Measurements from ENCODE around the gene INSM1. TPM values are rescaled to one million over a fixed set of nuclear protein-coding genes. Genes with fewer than 3 reads are reported as not detected.
A peak's percentile ranks its signal among the peaks of the same experiment; 100 is the strongest.

The INSM1 gene, protein sequence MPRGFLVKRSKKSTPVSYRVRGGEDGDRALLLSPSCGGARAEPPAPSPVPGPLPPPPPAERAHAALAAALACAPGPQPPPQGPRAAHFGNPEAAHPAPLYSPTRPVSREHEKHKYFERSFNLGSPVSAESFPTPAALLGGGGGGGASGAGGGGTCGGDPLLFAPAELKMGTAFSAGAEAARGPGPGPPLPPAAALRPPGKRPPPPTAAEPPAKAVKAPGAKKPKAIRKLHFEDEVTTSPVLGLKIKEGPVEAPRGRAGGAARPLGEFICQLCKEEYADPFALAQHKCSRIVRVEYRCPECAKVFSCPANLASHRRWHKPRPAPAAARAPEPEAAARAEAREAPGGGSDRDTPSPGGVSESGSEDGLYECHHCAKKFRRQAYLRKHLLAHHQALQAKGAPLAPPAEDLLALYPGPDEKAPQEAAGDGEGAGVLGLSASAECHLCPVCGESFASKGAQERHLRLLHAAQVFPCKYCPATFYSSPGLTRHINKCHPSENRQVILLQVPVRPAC
- not detected for polyA plus RNA-seq (2012; ENCODE audit: missing spikeins)

DNA sequence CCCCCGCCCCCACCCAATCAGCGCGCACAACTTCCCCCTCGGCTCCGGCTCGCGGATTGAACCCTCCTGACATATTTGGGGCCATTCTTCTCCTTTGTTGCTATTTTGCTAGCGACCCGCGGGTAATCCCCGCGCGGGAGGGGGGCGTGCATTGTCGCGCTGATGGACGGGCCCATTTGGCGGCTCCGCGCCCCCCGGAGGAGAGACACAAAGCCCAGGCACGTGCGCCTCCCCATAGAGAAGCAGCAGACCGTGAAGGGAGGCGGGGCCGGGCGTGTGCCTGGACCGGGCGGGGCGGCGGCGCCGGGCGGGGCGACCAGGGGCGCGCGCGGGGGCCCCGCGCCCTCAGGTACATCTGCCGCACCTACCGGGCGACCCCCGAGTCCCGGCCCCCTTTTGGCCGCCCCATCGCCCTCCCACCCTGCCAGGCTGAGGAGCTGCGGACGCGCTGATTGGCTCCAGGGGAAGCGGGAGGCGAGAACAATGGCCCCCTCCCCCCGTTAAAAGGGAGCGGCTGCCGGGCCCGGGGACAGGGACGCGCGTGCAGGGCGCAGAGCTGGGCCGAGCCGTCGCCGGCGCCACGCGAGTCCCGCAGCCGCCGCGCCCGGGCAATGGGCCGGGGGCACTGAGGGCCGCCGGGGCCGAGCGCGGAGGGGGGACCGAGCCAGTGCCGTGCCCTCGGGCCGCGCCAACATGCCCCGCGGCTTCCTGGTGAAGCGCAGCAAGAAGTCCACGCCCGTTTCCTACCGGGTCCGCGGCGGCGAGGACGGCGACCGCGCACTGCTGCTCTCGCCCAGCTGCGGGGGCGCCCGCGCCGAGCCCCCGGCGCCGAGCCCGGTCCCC is at the start of gene INSM1:
Gene INSM1 (plus strand): TSS at position 530 of the 843 bp plus-strand sequence. CDS start 164 bp downstream, at position 694.
- no peak for FAIRE-seq
- no peak for DNase-seq (ENCODE audit: insufficient read length)
- TF ChIP-seq TAF1 (IDR thresholded peaks at IDR 0.05; ENCODE audit: borderline replicate concordance, low read depth, low read length) (no peak), POLR2A (IDR thresholded peaks at IDR 0.05; ENCODE audit: low read depth, low read length) (no peak), POLR2AphosphoS5 (IDR thresholded peaks at IDR 0.05; ENCODE audit: low read depth, low read length) (no peak)

DNA sequence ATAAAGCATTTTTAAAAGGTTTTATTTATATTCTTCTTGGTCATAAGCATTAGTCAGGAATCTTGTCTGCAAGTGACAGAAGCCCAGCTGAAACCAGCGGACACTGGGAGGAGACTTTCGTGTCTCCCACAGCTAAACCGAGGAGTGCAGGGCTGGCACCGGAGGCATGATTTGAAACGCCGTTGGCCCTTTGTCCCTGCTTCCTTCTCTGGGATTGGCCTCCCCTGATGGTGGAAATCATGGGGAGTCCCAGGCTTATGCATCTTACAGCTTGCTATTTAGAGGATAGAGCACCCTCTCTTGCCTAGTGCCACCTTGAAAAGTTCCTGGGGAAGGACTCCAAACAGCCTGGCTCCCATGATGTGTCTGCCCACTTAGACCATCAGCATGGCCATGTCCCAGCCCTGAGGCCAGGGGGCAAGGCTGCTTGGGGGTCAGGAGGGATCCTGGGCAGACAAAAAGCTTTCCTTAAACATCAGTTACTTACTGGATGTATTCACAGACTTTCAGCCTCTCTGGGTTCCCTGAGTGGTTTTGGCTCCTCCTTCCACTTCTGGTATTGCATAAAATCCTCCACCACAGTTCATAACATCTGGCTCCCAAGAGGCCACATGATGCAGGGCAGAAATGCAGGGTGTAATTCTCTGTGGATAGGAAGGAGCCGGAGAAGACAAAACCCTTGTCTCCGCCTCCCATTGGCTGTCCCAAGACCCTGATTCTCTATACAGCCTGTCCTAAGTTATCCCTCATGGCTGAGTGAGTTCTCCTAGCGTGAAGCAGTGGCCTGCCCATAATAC is 49.3 kb upstream of the INSM1 start:
- no peak for DNase-seq (ENCODE audit: insufficient read length)
- FAIRE-seq = no peak
- no peak for TF ChIP-seq TAF1 (IDR thresholded peaks at IDR 0.05; ENCODE audit: borderline replicate concordance, low read depth, low read length)
- no peak for TF ChIP-seq POLR2A (IDR thresholded peaks at IDR 0.05; ENCODE audit: low read depth, low read length)
- no peak for TF ChIP-seq POLR2AphosphoS5 (IDR thresholded peaks at IDR 0.05; ENCODE audit: low read depth, low read length)

DNA sequence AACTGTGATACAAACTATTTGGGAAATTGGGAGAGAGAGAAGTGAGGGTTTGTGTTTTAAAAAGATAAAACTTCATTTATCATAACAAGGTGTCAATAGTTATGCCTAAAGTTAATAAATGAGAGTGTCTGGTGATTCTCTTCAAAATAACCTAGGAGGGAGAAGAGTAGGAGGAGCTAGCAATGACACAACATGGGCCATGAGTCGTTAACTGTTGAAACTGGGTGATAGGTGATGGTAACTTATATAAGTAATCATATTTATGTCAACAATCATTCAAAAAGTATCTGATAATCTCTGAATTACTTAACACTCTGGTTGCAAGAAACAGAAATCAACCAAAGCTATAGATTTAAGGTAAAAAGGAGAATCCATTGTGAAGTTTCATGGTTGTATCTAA is 46.8 kb upstream of the INSM1 start:
- DNase-seq (ENCODE audit: insufficient read length) = no peak
- TF ChIP-seq POLR2A (IDR thresholded peaks at IDR 0.05; ENCODE audit: low read depth, low read length) = no peak
- TF ChIP-seq POLR2AphosphoS5 (IDR thresholded peaks at IDR 0.05; ENCODE audit: low read depth, low read length) = no peak
- TF ChIP-seq TAF1 (IDR thresholded peaks at IDR 0.05; ENCODE audit: borderline replicate concordance, low read depth, low read length) = no peak

DNA sequence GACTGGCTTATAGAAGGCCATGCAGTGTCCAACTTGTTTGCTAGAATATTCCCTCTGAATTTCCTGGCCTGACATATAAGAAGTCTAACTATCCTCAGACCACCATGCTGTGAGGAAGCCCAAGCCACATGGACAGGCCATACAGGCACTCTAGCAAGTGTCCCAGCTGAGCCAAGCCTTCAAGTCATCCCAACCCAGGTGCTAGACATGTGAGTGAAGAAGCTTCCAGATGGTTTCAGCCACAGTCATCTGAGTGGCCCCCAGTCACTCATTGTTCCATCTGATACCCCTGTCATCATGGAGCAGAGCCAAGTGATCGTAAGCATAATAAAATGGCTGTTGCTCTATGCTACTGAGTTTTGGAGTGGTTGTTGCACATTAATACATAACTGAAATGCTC is 46.0 kb upstream of the INSM1 start:
- TF ChIP-seq POLR2A (IDR thresholded peaks at IDR 0.05; ENCODE audit: low read depth, low read length) = no peak
- TF ChIP-seq POLR2AphosphoS5 (IDR thresholded peaks at IDR 0.05; ENCODE audit: low read depth, low read length) = no peak
- no peak for TF ChIP-seq TAF1 (IDR thresholded peaks at IDR 0.05; ENCODE audit: borderline replicate concordance, low read depth, low read length)
- no peak for DNase-seq (ENCODE audit: insufficient read length)
- no peak for FAIRE-seq

More for the DNA sequence above, 46.8 kb upstream of the INSM1 start:
- FAIRE-seq = no peak

DNA sequence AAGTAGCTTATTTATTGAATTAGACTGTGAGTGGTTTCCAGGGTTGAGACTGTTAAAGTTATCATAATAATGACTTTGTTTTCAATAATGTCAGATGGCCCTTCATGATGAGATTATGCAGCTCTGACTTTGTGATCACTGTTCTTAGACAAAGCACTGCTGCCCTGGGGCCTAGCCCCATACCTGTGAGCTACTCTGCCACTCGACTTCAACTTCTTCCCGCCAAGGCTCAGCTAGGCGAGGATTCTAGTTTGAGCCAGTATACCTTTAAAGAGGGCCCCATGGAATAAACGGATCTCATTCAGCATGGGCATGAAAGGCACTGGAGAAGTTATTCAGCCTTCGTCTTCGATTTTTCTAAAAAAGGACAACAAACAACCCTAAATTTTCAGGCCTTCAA is 45.0 kb upstream of the INSM1 start:
- no peak for DNase-seq (ENCODE audit: insufficient read length)
- FAIRE-seq = no peak
- TF ChIP-seq POLR2AphosphoS5 (IDR thresholded peaks at IDR 0.05; ENCODE audit: low read depth, low read length) (no peak), POLR2A (IDR thresholded peaks at IDR 0.05; ENCODE audit: low read depth, low read length) (no peak), TAF1 (IDR thresholded peaks at IDR 0.05; ENCODE audit: borderline replicate concordance, low read depth, low read length) (no peak)

DNA sequence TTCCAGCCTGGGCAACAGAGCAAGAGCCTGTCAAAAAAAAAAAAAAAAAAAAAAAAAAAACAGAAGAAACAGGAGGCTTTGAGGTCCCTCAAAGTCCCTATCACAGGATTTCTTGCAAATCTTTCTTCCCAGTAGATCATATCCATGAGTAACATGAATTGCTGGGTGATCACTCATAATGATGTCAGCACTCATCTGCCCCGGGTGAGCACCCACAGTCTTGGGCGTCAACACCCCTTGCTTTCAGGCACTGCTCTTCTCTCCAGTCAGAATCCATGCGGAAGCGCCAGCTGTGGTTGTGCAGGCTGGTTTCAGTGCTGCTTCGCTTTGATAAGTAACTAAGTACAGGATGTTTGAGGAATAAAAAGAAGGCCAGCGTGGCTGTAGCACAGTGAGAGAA is 40.2 kb upstream of the INSM1 start:
- TF ChIP-seq POLR2AphosphoS5 (IDR thresholded peaks at IDR 0.05; ENCODE audit: low read depth, low read length) (no peak), POLR2A (IDR thresholded peaks at IDR 0.05; ENCODE audit: low read depth, low read length) (no peak), TAF1 (IDR thresholded peaks at IDR 0.05; ENCODE audit: borderline replicate concordance, low read depth, low read length) (no peak)
- DNase-seq (ENCODE audit: insufficient read length) = no peak
- no peak for FAIRE-seq

DNA sequence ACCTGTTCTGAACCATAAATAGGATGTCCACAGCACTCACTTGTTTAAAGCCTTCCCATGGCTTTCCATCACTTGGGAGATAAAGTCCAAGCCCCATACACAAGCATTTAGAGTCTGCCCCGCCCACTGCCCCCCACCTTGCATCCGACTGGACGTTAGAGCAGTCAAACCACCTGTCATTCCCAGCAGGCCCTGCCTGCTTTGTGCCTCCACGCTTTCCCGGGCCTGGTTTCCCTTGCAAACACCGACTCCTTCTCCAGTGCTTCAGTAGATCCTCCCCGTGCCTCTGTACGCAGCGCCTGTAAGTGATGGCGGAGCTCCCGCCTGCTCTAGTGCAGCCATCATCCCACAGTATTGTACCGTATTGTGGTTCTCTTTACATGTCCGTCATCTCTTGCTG is 38.3 kb upstream of the INSM1 start:
- no peak for DNase-seq (ENCODE audit: insufficient read length)
- no peak for FAIRE-seq
- TF ChIP-seq TAF1 (IDR thresholded peaks at IDR 0.05; ENCODE audit: borderline replicate concordance, low read depth, low read length) (no peak), POLR2AphosphoS5 (IDR thresholded peaks at IDR 0.05; ENCODE audit: low read depth, low read length) (no peak), POLR2A (IDR thresholded peaks at IDR 0.05; ENCODE audit: low read depth, low read length) (no peak)

DNA sequence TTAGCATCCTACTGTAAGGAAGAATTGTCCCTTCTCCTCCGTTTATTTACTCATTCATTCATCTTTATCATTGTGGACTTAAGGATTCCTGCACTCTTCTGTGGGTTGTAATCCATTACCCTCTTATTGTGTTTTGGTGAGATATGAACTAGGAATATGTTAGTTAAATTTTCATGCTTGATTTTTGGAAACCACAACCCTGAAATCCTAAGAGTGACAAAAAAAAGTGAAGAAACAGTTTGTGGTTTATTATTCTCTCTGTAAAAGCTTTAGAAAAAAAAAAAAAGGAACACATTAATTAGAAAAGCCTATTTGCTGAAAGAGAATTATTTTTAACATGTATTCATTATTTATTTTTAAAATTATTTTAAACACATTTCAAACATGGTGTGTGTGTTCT is 36.7 kb upstream of the INSM1 start:
- FAIRE-seq = no peak
- TF ChIP-seq POLR2A (IDR thresholded peaks at IDR 0.05; ENCODE audit: low read depth, low read length) (no peak), POLR2AphosphoS5 (IDR thresholded peaks at IDR 0.05; ENCODE audit: low read depth, low read length) (no peak), TAF1 (IDR thresholded peaks at IDR 0.05; ENCODE audit: borderline replicate concordance, low read depth, low read length) (no peak)

DNA sequence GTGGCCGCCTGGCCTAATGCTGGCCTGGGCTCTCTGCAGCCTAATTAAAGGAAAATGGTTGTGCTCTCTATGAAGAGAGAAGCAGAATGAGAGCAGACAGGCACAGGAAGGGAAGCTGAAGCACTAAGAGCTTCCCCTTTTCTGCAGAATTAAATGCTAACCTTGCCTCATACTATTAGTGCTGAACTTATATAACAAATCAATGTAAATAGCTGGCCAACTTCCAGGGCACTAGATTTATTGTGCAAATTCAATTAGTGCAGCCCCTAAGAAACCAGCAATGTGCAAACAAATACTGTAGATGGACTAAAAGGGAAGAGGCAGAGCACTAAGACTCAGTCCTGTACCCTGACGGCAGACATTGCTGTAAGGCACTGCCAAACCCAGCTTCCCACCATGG is 36.1 kb upstream of the INSM1 start:
- DNase-seq (ENCODE audit: insufficient read length) = no peak
- TF ChIP-seq POLR2A (IDR thresholded peaks at IDR 0.05; ENCODE audit: low read depth, low read length) = no peak
- TF ChIP-seq TAF1 (IDR thresholded peaks at IDR 0.05; ENCODE audit: borderline replicate concordance, low read depth, low read length) = no peak
- TF ChIP-seq POLR2AphosphoS5 (IDR thresholded peaks at IDR 0.05; ENCODE audit: low read depth, low read length) = no peak
- no peak for FAIRE-seq

More for the DNA sequence above, 36.7 kb upstream of the INSM1 start:
- DNase-seq (ENCODE audit: insufficient read length) = no peak

DNA sequence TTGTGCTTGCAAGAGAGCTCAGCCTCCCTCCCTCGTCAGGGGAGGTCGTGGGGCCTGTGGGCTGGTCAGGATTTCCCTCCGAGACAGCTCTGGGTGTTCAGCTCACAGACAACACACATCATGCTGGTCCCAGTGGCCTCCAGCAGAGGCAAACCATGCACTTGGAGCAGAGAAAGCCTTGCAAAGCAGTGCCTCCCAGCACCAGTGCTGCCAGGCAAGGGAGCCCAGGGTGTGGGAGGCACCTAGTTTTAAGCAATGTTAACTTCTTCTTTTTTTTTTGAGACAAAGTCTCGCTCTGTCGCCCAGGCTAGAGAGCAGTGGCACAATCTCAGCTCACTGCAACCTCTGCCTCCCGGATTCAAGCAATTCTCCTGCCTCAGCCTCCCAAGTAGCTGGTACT is 34.0 kb upstream of the INSM1 start:
- no peak for TF ChIP-seq POLR2A (IDR thresholded peaks at IDR 0.05; ENCODE audit: low read depth, low read length)
- no peak for TF ChIP-seq TAF1 (IDR thresholded peaks at IDR 0.05; ENCODE audit: borderline replicate concordance, low read depth, low read length)
- no peak for TF ChIP-seq POLR2AphosphoS5 (IDR thresholded peaks at IDR 0.05; ENCODE audit: low read depth, low read length)
- FAIRE-seq (no peak), DNase-seq (ENCODE audit: insufficient read length) (no peak)

DNA sequence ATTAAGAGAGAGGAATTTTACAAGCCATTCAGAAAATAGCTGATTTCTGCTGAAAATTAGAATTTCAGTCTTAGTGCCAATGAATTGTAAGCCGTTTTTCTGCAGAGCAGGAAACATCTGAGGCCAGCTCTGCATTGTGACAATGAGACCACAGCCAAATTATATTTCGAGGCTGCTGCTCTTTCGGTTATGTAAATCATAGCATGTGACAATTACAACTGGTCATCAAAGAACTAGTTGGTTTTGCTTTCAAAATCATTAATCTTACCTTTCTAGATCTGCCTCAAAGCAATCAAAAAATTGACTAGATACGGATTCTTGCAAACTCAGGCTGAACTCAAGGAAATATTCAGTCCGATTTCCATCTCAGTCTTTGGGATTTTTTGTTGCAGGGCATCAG is 33.4 kb upstream of the INSM1 start:
- FAIRE-seq (peak; percentile 90), DNase-seq (ENCODE audit: insufficient read length) (no peak)
- no peak for TF ChIP-seq POLR2A (IDR thresholded peaks at IDR 0.05; ENCODE audit: low read depth, low read length)
- no peak for TF ChIP-seq POLR2AphosphoS5 (IDR thresholded peaks at IDR 0.05; ENCODE audit: low read depth, low read length)
- no peak for TF ChIP-seq TAF1 (IDR thresholded peaks at IDR 0.05; ENCODE audit: borderline replicate concordance, low read depth, low read length)

Data from GM12892 (cell line).